Chondrocyte (in vitro differentiated cells): Measurements from ENCODE around the gene KCNK2. TPM values are rescaled to one million over a fixed set of nuclear protein-coding genes. Genes with fewer than 3 reads are reported as not detected.

Experiments used
- DNase-seq: peaks from one replicate; pipeline ENCODE4 v3.0.0; 2021; ENCODE audit warnings: mixed read lengths, low spot score
- H3K27ac Mint-ChIP-seq: one replicate; pipeline ENCODE4 v1.8.0; 2021; ENCODE audit warnings: mild to moderate bottlenecking, moderate library complexity, mixed read lengths; ENCODE audit not compliant: unreplicated experiment
- H3K27me3 Mint-ChIP-seq: 2 replicates; pipeline ENCODE4 v1.8.0; 2021; ENCODE audit warnings: low read depth, mixed read lengths
- H3K36me3 Mint-ChIP-seq: 2 replicates; pipeline ENCODE4 v1.8.0; 2021; ENCODE audit warnings: low read depth, mixed read lengths
- H3K4me1 Mint-ChIP-seq: 2 replicates; pipeline ENCODE4 v1.8.0; 2021; ENCODE audit warnings: low read depth, mild to moderate bottlenecking, mixed read lengths
- H3K4me3 Mint-ChIP-seq: one replicate; pipeline ENCODE4 v1.8.0; 2021; ENCODE audit warnings: mild to moderate bottlenecking, moderate library complexity, mixed read lengths; ENCODE audit not compliant: unreplicated experiment
- H3K9me3 Mint-ChIP-seq: 2 replicates; pipeline ENCODE4 v1.8.0; 2021; ENCODE audit warnings: low read depth, mixed read lengths
- total RNA-seq: library from RNA; stranded (reverse); gene quantifications from 3 replicates; pipeline ENCODE4 v1.2.1, GENCODE V29; 2021
- TF ChIP-seq, protein P1 (sequence below): fragments of 200-600 bp; sonication (generic); IDR thresholded peaks from 2 replicates; pipeline ENCODE4 v1.5.0; 2021; ENCODE audit warnings: antibody characterized with exemption, mild to moderate bottlenecking, moderate library complexity

KCNK2 gene
- total RNA-seq, 1 donor from 2014 or later, result not detected

DNA sequence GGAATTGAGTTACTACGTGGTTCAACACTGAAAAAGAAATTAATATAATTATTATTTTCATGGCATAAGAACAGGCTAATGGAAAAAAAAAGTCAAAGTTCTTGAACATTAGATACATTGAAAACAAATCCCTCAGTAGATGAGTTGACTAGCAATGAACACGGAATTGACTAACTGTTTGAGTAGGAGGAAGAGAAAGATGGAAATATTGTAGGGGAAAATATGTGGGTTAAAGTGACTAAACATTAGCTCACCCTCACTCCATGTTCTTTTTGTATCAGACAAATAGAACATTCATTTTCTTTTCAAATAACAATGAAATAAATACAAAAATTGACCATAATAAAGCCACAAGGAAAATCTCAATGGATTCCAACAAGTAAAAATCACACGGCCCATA lies 84.3 kb downstream of the KCNK2 start:
- H3K4me1 Mint-ChIP-seq, result no peaks in the 10 kb centered on the region
- peaks cover 7% of the 10 kb centered on the region for H3K36me3 Mint-ChIP-seq
- DNase-seq, result no peak
- H3K27ac Mint-ChIP-seq, result no peak overlapping the region
- H3K4me3 Mint-ChIP-seq, result no peak overlapping the region
- peaks cover 31% of the 10 kb centered on the region for H3K9me3 Mint-ChIP-seq
- TF ChIP-seq, protein P1, sequence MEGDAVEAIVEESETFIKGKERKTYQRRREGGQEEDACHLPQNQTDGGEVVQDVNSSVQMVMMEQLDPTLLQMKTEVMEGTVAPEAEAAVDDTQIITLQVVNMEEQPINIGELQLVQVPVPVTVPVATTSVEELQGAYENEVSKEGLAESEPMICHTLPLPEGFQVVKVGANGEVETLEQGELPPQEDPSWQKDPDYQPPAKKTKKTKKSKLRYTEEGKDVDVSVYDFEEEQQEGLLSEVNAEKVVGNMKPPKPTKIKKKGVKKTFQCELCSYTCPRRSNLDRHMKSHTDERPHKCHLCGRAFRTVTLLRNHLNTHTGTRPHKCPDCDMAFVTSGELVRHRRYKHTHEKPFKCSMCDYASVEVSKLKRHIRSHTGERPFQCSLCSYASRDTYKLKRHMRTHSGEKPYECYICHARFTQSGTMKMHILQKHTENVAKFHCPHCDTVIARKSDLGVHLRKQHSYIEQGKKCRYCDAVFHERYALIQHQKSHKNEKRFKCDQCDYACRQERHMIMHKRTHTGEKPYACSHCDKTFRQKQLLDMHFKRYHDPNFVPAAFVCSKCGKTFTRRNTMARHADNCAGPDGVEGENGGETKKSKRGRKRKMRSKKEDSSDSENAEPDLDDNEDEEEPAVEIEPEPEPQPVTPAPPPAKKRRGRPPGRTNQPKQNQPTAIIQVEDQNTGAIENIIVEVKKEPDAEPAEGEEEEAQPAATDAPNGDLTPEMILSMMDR, result no peak
- peaks cover 9% of the 10 kb centered on the region for H3K27me3 Mint-ChIP-seq

DNA sequence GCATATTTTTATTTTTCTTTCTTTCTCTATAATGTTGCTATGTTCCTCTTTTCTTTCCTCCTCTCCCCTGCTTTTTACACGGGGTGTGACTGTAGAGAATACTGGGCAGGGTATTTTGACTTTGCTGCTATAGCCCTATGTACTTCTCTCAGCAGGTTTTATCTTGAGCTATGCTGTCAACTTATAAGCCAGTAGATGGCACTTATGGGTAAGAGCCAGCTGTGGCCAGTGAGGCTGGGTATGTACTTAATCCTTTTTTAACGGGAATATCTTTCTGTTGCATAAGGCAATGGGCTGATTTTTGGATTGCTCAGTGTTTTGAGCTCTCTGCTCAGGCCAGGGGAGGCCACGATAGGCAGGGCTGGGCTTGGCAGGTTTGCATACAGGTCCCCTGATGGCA lies 99.0 kb downstream of the KCNK2 start:
- Mint-ChIP-seq H3K27me3 (peaks cover 12% of the 10 kb centered on the region), H3K4me1 (no peaks in the 10 kb centered on the region), H3K36me3 (peaks cover 4% of the 10 kb centered on the region), H3K27ac (no peak overlapping the region), H3K9me3 (peaks cover 38% of the 10 kb centered on the region), H3K4me3 (no peak overlapping the region)
- TF ChIP-seq, protein P1, result peak; percentile 41
- no peak for DNase-seq

DNA sequence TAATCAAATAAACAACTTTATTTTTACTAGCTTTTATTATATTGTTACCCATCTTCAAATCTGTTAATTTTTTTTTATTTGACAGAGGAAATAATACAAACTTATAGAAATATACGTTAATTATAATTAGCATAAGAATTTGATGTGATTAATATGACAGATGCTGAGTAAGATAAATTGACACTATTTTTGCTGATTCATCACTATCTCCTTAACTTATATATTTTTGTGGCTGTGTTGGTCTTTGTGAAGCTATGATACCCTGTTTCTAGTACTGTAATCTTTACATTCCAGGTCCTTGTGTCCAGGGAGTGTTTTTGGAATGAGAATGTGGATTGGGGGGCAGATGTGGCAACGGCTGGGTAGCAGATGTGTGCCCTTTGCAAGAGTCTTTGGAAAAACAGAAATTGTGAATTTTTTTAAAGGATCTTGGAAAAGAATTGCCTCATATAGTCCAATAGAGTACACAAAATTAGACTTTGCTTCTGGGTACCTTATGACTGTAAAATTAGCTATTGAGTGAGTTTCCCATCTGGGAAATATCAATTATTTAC lies 102.6 kb downstream of the KCNK2 start:
- peaks cover 11% of the 10 kb centered on the region for H3K4me1 Mint-ChIP-seq
- H3K9me3 Mint-ChIP-seq, result peaks cover 13% of the 10 kb centered on the region
- no peak overlapping the region for H3K27ac Mint-ChIP-seq
- no peak for DNase-seq
- H3K27me3 Mint-ChIP-seq, result peaks cover 5% of the 10 kb centered on the region
- no peak overlapping the region for H3K4me3 Mint-ChIP-seq
- TF ChIP-seq, protein P1, result no peak
- H3K36me3 Mint-ChIP-seq, result peaks cover 4% of the 10 kb centered on the region

DNA sequence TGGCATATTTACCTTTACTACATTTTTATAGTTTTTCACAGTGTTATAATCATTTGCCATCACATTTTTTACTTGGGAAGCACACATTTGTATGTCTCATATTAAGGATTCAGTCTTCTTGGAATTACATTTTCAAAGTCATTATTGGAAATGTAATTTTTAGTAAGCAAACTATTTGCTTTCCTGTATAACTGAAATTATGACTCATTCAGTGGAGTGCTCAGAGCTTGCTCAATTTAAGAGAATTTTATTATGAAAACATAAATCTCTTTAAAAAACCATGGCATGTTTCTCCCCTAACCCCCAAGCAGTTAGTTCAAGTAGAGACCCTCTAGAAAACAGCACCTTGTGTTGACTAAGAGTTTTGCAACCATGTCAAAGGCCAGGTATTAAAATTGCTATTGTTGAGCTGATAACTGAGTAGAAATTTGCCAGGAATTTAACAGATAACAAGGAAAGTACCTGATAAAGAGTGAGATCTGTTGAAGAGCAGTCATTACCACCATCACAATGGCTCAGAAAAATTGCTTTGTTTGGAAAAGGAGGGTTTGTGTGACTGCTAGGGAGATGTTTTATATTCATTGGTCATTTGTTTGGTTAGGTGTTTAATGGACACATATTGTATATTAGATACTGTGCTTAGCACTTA lies 105.9 kb downstream of the KCNK2 start:
- Mint-ChIP-seq H3K36me3 (no peaks in the 10 kb centered on the region), H3K27ac (no peak overlapping the region), H3K4me1 (peaks cover 24% of the 10 kb centered on the region), H3K4me3 (no peak overlapping the region), H3K9me3 (no peaks in the 10 kb centered on the region), H3K27me3 (peaks cover 4% of the 10 kb centered on the region)
- no peak for DNase-seq
- TF ChIP-seq, protein P1, result no peak

DNA sequence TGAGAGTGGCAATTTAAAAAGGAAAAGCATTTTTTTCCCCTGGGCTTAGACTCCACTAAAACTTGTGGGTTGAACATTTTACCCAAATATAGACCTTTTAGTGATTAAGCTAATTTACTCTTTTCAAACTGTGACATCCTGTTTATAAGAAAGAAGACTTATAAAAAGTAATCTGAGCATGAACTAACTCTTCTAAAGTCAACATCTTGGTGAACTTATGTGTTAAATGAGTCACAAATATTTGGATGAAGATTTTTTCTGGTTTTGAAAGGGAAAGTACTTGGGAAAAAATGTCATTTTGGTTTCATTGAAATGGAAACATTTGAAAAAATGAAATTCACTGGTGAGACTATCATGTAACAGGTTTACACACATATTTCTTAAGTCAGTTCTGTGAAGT lies 109.8 kb downstream of the KCNK2 start:
- Mint-ChIP-seq H3K36me3 (no peaks in the 10 kb centered on the region), H3K27ac (peak overlapping the region; percentile 64), H3K27me3 (peaks cover 1% of the 10 kb centered on the region), H3K4me3 (no peak overlapping the region), H3K4me1 (peaks cover 24% of the 10 kb centered on the region), H3K9me3 (no peaks in the 10 kb centered on the region)
- no peak for DNase-seq
- TF ChIP-seq, protein P1, result no peak
